K562 treated with DMSO at 1 percent for 4 hours (cell line): ENCODE measurements around the gene OR11H1. TPM values are rescaled to one million over a fixed set of nuclear protein-coding genes. Genes with fewer than 3 reads are reported as not detected.

Experiments used
- total RNA-seq: library from RNA; unstranded; fragments of 300-600 nt; gene quantifications from 2 replicates; pipeline ENCODE4 v1.2.3, GENCODE V29; 2022; ENCODE audit not compliant: insufficient read depth

OR11H1 gene, protein sequence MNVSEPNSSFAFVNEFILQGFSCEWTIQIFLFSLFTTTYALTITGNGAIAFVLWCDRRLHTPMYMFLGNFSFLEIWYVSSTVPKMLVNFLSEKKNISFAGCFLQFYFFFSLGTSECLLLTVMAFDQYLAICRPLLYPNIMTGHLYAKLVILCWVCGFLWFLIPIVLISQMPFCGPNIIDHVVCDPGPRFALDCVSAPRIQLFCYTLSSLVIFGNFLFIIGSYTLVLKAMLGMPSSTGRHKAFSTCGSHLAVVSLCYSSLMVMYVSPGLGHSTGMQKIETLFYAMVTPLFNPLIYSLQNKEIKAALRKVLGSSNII
- total RNA-seq, result not detected in 2 replicates

DNA sequence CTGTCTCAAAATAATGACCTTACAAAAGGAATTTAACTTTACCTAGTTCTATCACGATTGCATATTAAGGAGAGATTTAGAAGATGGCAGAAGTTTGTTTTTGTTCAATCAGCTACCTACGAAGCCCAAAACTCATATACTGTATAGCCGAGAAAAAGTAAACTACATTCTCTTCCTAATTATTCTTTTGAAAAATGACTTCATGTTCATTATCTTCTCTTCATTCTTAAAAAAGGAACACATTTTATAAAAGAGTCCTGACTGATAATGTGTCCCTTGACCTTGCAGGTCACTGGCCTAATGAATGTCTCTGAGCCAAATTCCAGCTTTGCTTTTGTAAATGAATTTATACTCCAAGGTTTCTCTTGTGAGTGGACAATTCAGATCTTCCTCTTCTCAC, at the start of gene OR11H1:
TSS of gene OR11H1 (plus strand) at position 301 of the 400 bp plus-strand sequence. CDS start at position 301, 0 bp downstream.

Other genes starting within 250 kb of the OR11H1 start
- gene POTEH, start 161.8 kb downstream of the OR11H1 start, total RNA-seq, result not detected in 2 replicates